Stimulated activated CD4-positive, alpha-beta T cell treated with anti-CD3 and anti-CD28 coated beads, Interleukin-12 subunit alpha, Interleukin-12 subunit beta, amount 100 ng/mL, for 48 hours (primary cell): ENCODE data around the gene ZBTB12.
A peak's percentile ranks its signal among the peaks of the same experiment; 100 is the strongest.

Experiments
- DNase-seq, 3 donors: peaks; one replicate each; pipeline ENCODE4 v3.0.0-alpha.2; 2020; ENCODE audit warnings: low read depth in 2 of 3, low spot score in 1 of 3

Gene ZBTB12

GRCh38 chr6:31897612-31898382 lies 4.1 kb downstream of the ZBTB12 start, which contains the start of gene EHMT2:
Gene EHMT2 (minus strand): TSS chr6:31897698. CDS start chr6:31897677, 21 bp downstream.
- DNase-seq: peak; percentile 68 to 84 (median 72)

- DNase-seq: peak in 1 of 3 donors; percentile 14
Observed at GRCh38 chr6:31896856-31897611, 4.9 kb downstream of the ZBTB12 start.

GRCh38 chr6:31896493-31896855 lies 5.4 kb downstream of the ZBTB12 start:
- no peak for DNase-seq

- no peak for DNase-seq
Observed at GRCh38 chr6:31892821-31893220, 9.1 kb downstream of the ZBTB12 start.

GRCh38 chr6:31889331-31889972 lies 12.4 kb downstream of the ZBTB12 start:
- DNase-seq: no peak

GRCh38 chr6:31888276-31889258 lies 13.3 kb downstream of the ZBTB12 start:
- peak in 2 of 3 donors; percentile 43 to 44 for DNase-seq

GRCh38 chr6:31887173-31888007 lies 14.5 kb downstream of the ZBTB12 start:
- no peak for DNase-seq

GRCh38 chr6:31886541-31886991 lies 15.3 kb downstream of the ZBTB12 start:
- no peak for DNase-seq

GRCh38 chr6:31884528-31885035 lies 17.3 kb downstream of the ZBTB12 start:
- DNase-seq: no peak

- DNase-seq: no peak
Observed at GRCh38 chr6:31883676-31884075, 18.2 kb downstream of the ZBTB12 start.

- DNase-seq: no peak
Observed at GRCh38 chr6:31882344-31882743, 19.5 kb downstream of the ZBTB12 start.

GRCh38 chr6:31881136-31881859 lies 20.6 kb downstream of the ZBTB12 start:
- DNase-seq: no peak

GRCh38 chr6:31880616-31881015 lies 21.3 kb downstream of the ZBTB12 start:
- no peak for DNase-seq

- DNase-seq: no peak
Observed at GRCh38 chr6:31879901-31880300, 22.0 kb downstream of the ZBTB12 start.

- no peak for DNase-seq
Observed at GRCh38 chr6:31879143-31879542, 22.7 kb downstream of the ZBTB12 start.

GRCh38 chr6:31878726-31879125 lies 23.2 kb downstream of the ZBTB12 start, which contains the start of gene SLC44A4:
Gene SLC44A4 (minus strand): TSS chr6:31878997. CDS start chr6:31878980, 17 bp downstream.
- DNase-seq: no peak

GRCh38 chr6:31878222-31878621 lies 23.7 kb downstream of the ZBTB12 start:
- no peak for DNase-seq

GRCh38 chr6:31877651-31878161 lies 24.2 kb downstream of the ZBTB12 start:
- no peak for DNase-seq
